H1 (cell line): ENCODE measurements around the gene GMPR. TPM values are rescaled to one million over a fixed set of nuclear protein-coding genes. Genes with fewer than 3 reads are reported as not detected.

Experiments
- CTCF ChIA-PET: fragments of 300-600 bp; sonication (Branson Sonifier 250); formaldehyde crosslinking; loops from one replicate; lab custom pipeline; 2021; ENCODE audit not compliant: partially characterized antibody; lab: Charles Lee
- POLR2A ChIA-PET: fragments of 300-600 bp; sonication (Branson Sonifier 250); formaldehyde crosslinking; loops from one replicate; lab custom pipeline; 2021; ENCODE audit warnings: inconsistent platforms; ENCODE audit not compliant: partially characterized antibody; lab: Charles Lee
- DNase-seq, 2 experiments: peaks; one replicate each; pipeline versions ENCODE4 v3.0.0 to v3.0.0-alpha.2; 2010 to 2022; ENCODE audit warnings: low spot score in 2 of 2, low read depth in 1 of 2, mixed read lengths in 1 of 2
- FAIRE-seq: peaks from 2 replicates; lab custom pipeline; 2011; peaks lifted over from hg19 to GRCh38; lab: Jason Lieb, UNC
- H2AFZ ChIP-seq: 2 replicates; pipeline ENCODE4 v1.8.1; 2012; ENCODE audit warnings: low read length, inconsistent platforms
- H2AK5ac ChIP-seq: 2 replicates; pipeline ENCODE4 v1.6.1; 2013; ENCODE audit warnings: low read depth, low read length
- H2BK120ac ChIP-seq: replicated peaks from 2 replicates; pipeline ENCODE3; 2013; ENCODE audit warnings: low read depth, low read length, inconsistent platforms
- H2BK12ac ChIP-seq: 2 replicates; pipeline ENCODE4 v1.6.1; 2013; ENCODE audit warnings: low read depth, low read length
- H2BK15ac ChIP-seq: 2 replicates; pipeline ENCODE4 v1.6.1; 2013; ENCODE audit warnings: low read length
- H2BK20ac ChIP-seq: 2 replicates; pipeline ENCODE4 v1.6.1; 2013; ENCODE audit warnings: low read length
- H2BK5ac ChIP-seq: 2 replicates; pipeline ENCODE4 v1.6.1; 2013; ENCODE audit warnings: low read depth, low read length
- H3K14ac ChIP-seq: 2 replicates; pipeline ENCODE4 v1.6.1; 2013; ENCODE audit warnings: inconsistent platforms; ENCODE audit not compliant: insufficient read length
- H3K18ac ChIP-seq: 2 replicates; pipeline ENCODE4 v1.6.1; 2013; ENCODE audit warnings: low read length; ENCODE audit errors: extremely low read depth
- H3K23ac ChIP-seq: 2 replicates; pipeline ENCODE4 v1.6.1; 2013; ENCODE audit warnings: inconsistent platforms; ENCODE audit not compliant: insufficient read length
- H3K23me2 ChIP-seq: 2 replicates; pipeline ENCODE4 v1.6.1; 2013; ENCODE audit warnings: low read depth, low read length
- H3K27ac ChIP-seq: 2 replicates; pipeline ENCODE4 v1.6.1; 2011; ENCODE audit warnings: low read depth, low read length, inconsistent platforms
- H3K27me3 ChIP-seq, 4 experiments: replicated peaks in 1 of 4; 1 replicate in 1 of 4; 2 replicates in 3 of 4; pipeline versions ENCODE4 v1.6.1 to v1.8.1; 2011 to 2013; ENCODE audit warnings: low read length in 3 of 4, mild to moderate bottlenecking in 3 of 4, inconsistent platforms in 2 of 4, mixed read lengths in 2 of 4, moderate library complexity in 1 of 4; ENCODE audit not compliant: control insufficient read depth in 3 of 4, insufficient read depth in 3 of 4; ENCODE audit errors: extremely low read depth in 1 of 4
- H3K36me3 ChIP-seq, 4 experiments: 2 replicates each; pipeline versions ENCODE4 v1.6.1 to v1.8.1; 2011 to 2013; ENCODE audit warnings: mild to moderate bottlenecking in 4 of 4, low read length in 3 of 4, moderate library complexity in 2 of 4, control low read depth in 1 of 4, inconsistent platforms in 1 of 4; ENCODE audit not compliant: insufficient read depth in 4 of 4, control insufficient read depth in 2 of 4
- H3K4ac ChIP-seq: replicated peaks from 2 replicates; pipeline ENCODE3; 2013; ENCODE audit warnings: low read length, low read depth, mixed read lengths, inconsistent platforms; ENCODE audit not compliant: insufficient read length
- H3K4me1 ChIP-seq, 4 experiments: replicated peaks in 1 of 4; 1 replicate in 1 of 4; 2 replicates in 3 of 4; pipeline versions ENCODE4 v1.6.1 to v1.8.1; 2011 to 2013; ENCODE audit warnings: low read length in 3 of 4, inconsistent platforms in 2 of 4, mixed read lengths in 1 of 4; ENCODE audit not compliant: insufficient read depth in 4 of 4, control insufficient read depth in 3 of 4
- H3K4me2 ChIP-seq, 2 experiments: 2 replicates each; pipeline versions ENCODE4 v1.6.1 to v1.8.1; 2011 to 2013; ENCODE audit warnings: low read depth in 2 of 2, low read length in 2 of 2, control low read depth in 1 of 2, inconsistent platforms in 1 of 2, mild to moderate bottlenecking in 1 of 2; ENCODE audit not compliant: insufficient read depth in 1 of 2
- H3K4me3 ChIP-seq, 4 experiments: fragments of 200-600, 300-600 bp in 1 of 4; sonication (generic), shearing (Covaris generic), sonication (Bioruptor Twin) in 1 of 4; 2 replicates each; pipeline versions ENCODE4 v1.5.1 to v1.8.1; 2011 to 2016; ENCODE audit warnings: low read length in 4 of 4, low read depth in 3 of 4, control low read depth in 2 of 4, inconsistent platforms in 2 of 4, mild to moderate bottlenecking in 2 of 4, mixed read lengths in 1 of 4, moderate library complexity in 1 of 4; ENCODE audit not compliant: insufficient read depth in 2 of 4; ENCODE audit errors: extremely low read depth in 1 of 4
- H3K56ac ChIP-seq: replicated peaks from 2 replicates; pipeline ENCODE3; 2013; ENCODE audit warnings: low read depth, mild to moderate bottlenecking, mixed read lengths, low read length, inconsistent platforms; ENCODE audit not compliant: insufficient read length
- H3K79me1 ChIP-seq: 2 replicates; pipeline ENCODE4 v1.6.1; 2013; ENCODE audit warnings: low read depth, low read length, control low read depth
- H3K79me2 ChIP-seq, 2 experiments: 2 replicates each; pipeline versions ENCODE4 v1.6.1 to v1.8.1; 2012 to 2013; ENCODE audit warnings: low read length in 2 of 2, mild to moderate bottlenecking in 2 of 2, inconsistent platforms in 1 of 2; ENCODE audit not compliant: insufficient read depth in 2 of 2, control insufficient read depth in 1 of 2
- H3K9ac ChIP-seq, 4 experiments: replicated peaks in 1 of 4; 1 replicate in 1 of 4; 2 replicates in 3 of 4; pipeline versions ENCODE4 v1.6.1 to v1.8.1; 2011 to 2013; ENCODE audit warnings: low read depth in 3 of 4, low read length in 3 of 4, control low read depth in 2 of 4, mild to moderate bottlenecking in 2 of 4, moderate library complexity in 2 of 4, inconsistent platforms in 1 of 4; ENCODE audit errors: extremely low read depth in 1 of 4
- H3K9me3 ChIP-seq, 2 experiments: 2 replicates each; pipeline versions ENCODE4 v1.6.1 to v1.8.1; 2012 to 2013; ENCODE audit warnings: mild to moderate bottlenecking in 2 of 2, moderate library complexity in 2 of 2, control low read depth in 1 of 2, inconsistent platforms in 1 of 2, low read depth in 1 of 2, low read length in 1 of 2, mixed read lengths in 1 of 2; ENCODE audit not compliant: insufficient read depth in 2 of 2
- H4K20me1 ChIP-seq, 2 experiments: replicated peaks in 1 of 2; 2 replicates each; pipeline versions ENCODE3 to v1.8.1; 2011 to 2013; ENCODE audit warnings: inconsistent platforms in 2 of 2, low read length in 2 of 2, mild to moderate bottlenecking in 1 of 2; ENCODE audit not compliant: insufficient read depth in 2 of 2, control insufficient read depth in 1 of 2
- H4K5ac ChIP-seq: 2 replicates; pipeline ENCODE4 v1.6.1; 2013; ENCODE audit warnings: low read length, low read depth, mixed read lengths, inconsistent platforms; ENCODE audit not compliant: insufficient read length
- H4K8ac ChIP-seq: 2 replicates; pipeline ENCODE4 v1.8.0; 2013; ENCODE audit warnings: mild to moderate bottlenecking, moderate library complexity, low read length, inconsistent platforms; ENCODE audit not compliant: insufficient read depth; ENCODE audit errors: extremely low read depth
- H4K91ac ChIP-seq: replicated peaks from 2 replicates; pipeline ENCODE3; 2013; ENCODE audit warnings: low read length, mixed read lengths, inconsistent platforms; ENCODE audit not compliant: insufficient read length
- EP300 ChIP-seq, 2 experiments: IDR thresholded peaks; 1 replicate in 1 of 2; 2 replicates in 1 of 2; pipeline ENCODE4 v1.6.1; 2011 to 2012; ENCODE audit warnings: low read depth in 2 of 2, low read length in 2 of 2, mild to moderate bottlenecking in 2 of 2, borderline replicate concordance in 1 of 2, inconsistent platforms in 1 of 2, moderate library complexity in 1 of 2
- EZH2 ChIP-seq: fragments of 200-600 bp; sonication (generic); IDR thresholded peaks from 2 replicates; pipeline ENCODE4 v1.7.1; 2012; ENCODE audit warnings: low read depth, mild to moderate bottlenecking, moderate library complexity, low read length, inconsistent platforms; ENCODE audit not compliant: severe bottlenecking
- RXRA ChIP-seq: IDR thresholded peaks from 2 replicates; pipeline ENCODE4 v1.6.1; 2011; ENCODE audit warnings: low read depth, mild to moderate bottlenecking, low read length, moderate library complexity; ENCODE audit not compliant: insufficient read depth
- YY1 ChIP-seq: IDR thresholded peaks from 2 replicates; pipeline ENCODE4 v1.6.1; 2011; ENCODE audit warnings: low read depth, mild to moderate bottlenecking, low read length
- WGBS, 2 experiments: shearing (Covaris generic) in 1 of 2; methylation state at CpG; one replicate each; pipeline versions ENCODE4 v1.1.6 to v1.1.7; 2013 to 2015; ENCODE audit warnings: low lambda C conversion rate in 2 of 2, mixed read lengths in 2 of 2, inconsistent platforms in 1 of 2, low coverage in 1 of 2, missing lambda C conversion rate in 1 of 2; ENCODE audit not compliant: insufficient replicate concordance in 2 of 2, insufficient coverage in 1 of 2, insufficient read length in 1 of 2; ENCODE audit errors: extremely low coverage in 1 of 2, missing lambda C conversion rate in 1 of 2; 5-methylcytosine and 5-hydroxymethylcytosine counted together
- polyA plus RNA-seq, 7 experiments: library from polyadenylated mRNA; depleted of rRNA in 3 of 7; stranded (reverse) in 5 of 7; unstranded in 2 of 7; fragments of >200 nt in 5 of 7; fragments of 200-250 nt in 2 of 7; gene quantifications; 1 replicate in 5 of 7; 2 replicates in 1 of 7; 4 replicates in 1 of 7; pipeline versions ENCODE4 v1.2.1 to v1.2.3, GENCODE V29; 2011 to 2013; ENCODE audit warnings: missing spikeins in 2 of 7, mixed read lengths in 2 of 7
- total RNA-seq: library from RNA; stranded (reverse); fragmentation: NEBNext Ultra II Directional; extraction: Animal tissue kit (Norgen Biotek cat#: 25700); gene quantifications from 2 replicates; pipeline ENCODE4 v1.2.1, GENCODE V29; 2021

GMPR gene
- total and polyA plus RNA-seq, 2 of the 8 experiments (the other 6 are each of a cell fraction or from before 2014, with no cell fraction given), result 0.99 to 1.2 TPM

GRCh38 chr6:16241321-16241689, 2.9 kb downstream of the GMPR start:
- Histone ChIP-seq H4K20me1 (no peaks in the 10 kb centered on the region), H3K9ac (no peak overlapping the region), H3K9me3 (no peaks in the 10 kb centered on the region), H2BK15ac (no peak overlapping the region), H3K27ac (no peak overlapping the region), H2BK20ac (no peak overlapping the region), H2AK5ac (no peak overlapping the region), H3K18ac (no peak overlapping the region), H2AFZ (no peak overlapping the region), H3K79me2 (no peaks in the 10 kb centered on the region), H3K23me2 (peaks cover 11% of the 10 kb centered on the region), H2BK12ac (no peak overlapping the region), H4K8ac (no peak overlapping the region), H3K27me3 (peaks cover 12 to 36% (median 31%) of the 10 kb centered on the region in 4 experiments), H3K4ac (no peak overlapping the region), H3K23ac (no peak overlapping the region), H4K5ac (no peak overlapping the region), H4K91ac (no peak overlapping the region), H3K14ac (no peak overlapping the region), H3K4me2 (no peak overlapping the region), H3K56ac (no peak overlapping the region), H3K4me1 (peaks cover 2 to 8% (median 3%) of the 10 kb centered on the region in 4 experiments; a peak in 6 of 7 replicates), H3K36me3 (no peaks in the 10 kb centered on the region; a peak in 1 of 8 replicates), H3K79me1 (no peaks in the 10 kb centered on the region), H2BK5ac (no peak overlapping the region), H2BK120ac (no peak overlapping the region), H3K4me3 (no peak overlapping the region)
- ChIA-PET POLR2A (no interaction called here), CTCF (interaction anchor here (0.8 to 9.0 kb wide), 5 partner anchors 8 to 45 kb away, joined by 3 to 57 read pairs (median 16); no protein-coding TSS in a partner anchor)
- no peak for DNase-seq
- 92% methylated on average over 4 of the region's 4 CpGs; no CpG with 5 or more reads in 1 of the 2 experiments for WGBS, 2 experiments
- FAIRE-seq, result no peak
- TF ChIP-seq YY1 (no peak), RXRA (no peak), EP300 (IDR thresholded peaks at IDR 0.05; ENCODE audit: borderline replicate concordance in 1 of 2, low read depth in 2 of 2, low read length in 2 of 2) (no peak), EZH2 (no peak)
